Neural cell (in vitro differentiated cells): Measurements from ENCODE around the gene TCTA. TPM values are rescaled to one million over a fixed set of nuclear protein-coding genes. Genes with fewer than 3 reads are reported as not detected.

ENCODE experiments used
- H2AFZ ChIP-seq: fragments of 200-600, 300-800 bp; sonication (generic), shearing (Covaris generic); 2 replicates; pipeline ENCODE4 v1.6.0; 2014; ENCODE audit warnings: low read depth, mild to moderate bottlenecking, antibody characterized with exemption, low read length, moderate library complexity
- H3F3A ChIP-seq: fragments of 200-600 bp; shearing (Covaris generic); 2 replicates; pipeline ENCODE4 v1.6.1; 2016; ENCODE audit warnings: mild to moderate bottlenecking, moderate library complexity, mixed read lengths, antibody characterized with exemption, low read length; ENCODE audit not compliant: insufficient read depth, poor library complexity, severe bottlenecking
- H3K27ac ChIP-seq: fragments of 200-600, 300-800 bp; sonication (generic), shearing (Covaris generic); 2 replicates; pipeline ENCODE4 v1.5.1; 2014; ENCODE audit warnings: mild to moderate bottlenecking, low read length, moderate library complexity
- H3K27me3 ChIP-seq: fragments of 300-800, 200-600 bp; sonication (generic), shearing (Covaris generic); 2 replicates; pipeline ENCODE4 v1.6.0; 2014; ENCODE audit warnings: mild to moderate bottlenecking, low read depth, low read length, moderate library complexity; ENCODE audit not compliant: insufficient read depth
- H3K36me3 ChIP-seq: fragments of 300-800, 200-600 bp; sonication (generic), shearing (Covaris generic); 2 replicates; pipeline ENCODE4 v1.5.1; 2014; ENCODE audit warnings: mild to moderate bottlenecking, antibody characterized with exemption, low read length, moderate library complexity; ENCODE audit not compliant: insufficient read depth
- H3K4me2 ChIP-seq: fragments of 300-800, 200-600 bp; sonication (generic), shearing (Covaris generic); 2 replicates; pipeline ENCODE4 v1.6.0; 2014; ENCODE audit warnings: mild to moderate bottlenecking, low read length
- H3K4me3 ChIP-seq: fragments of 300-800, 200-600 bp; sonication (generic), shearing (Covaris generic); 2 replicates; pipeline ENCODE4 v1.5.1; 2014; ENCODE audit warnings: mild to moderate bottlenecking, low read length, moderate library complexity
- H3K79me2 ChIP-seq: fragments of 200-600 bp; shearing (Covaris generic); replicated peaks from 2 replicates; pipeline ENCODE4 v1.6.0; 2014; ENCODE audit warnings: mild to moderate bottlenecking, low read length, moderate library complexity; ENCODE audit not compliant: insufficient read depth
- H3K9ac ChIP-seq: fragments of 300-800, 200-600 bp; sonication (generic), shearing (Covaris generic); 2 replicates; pipeline ENCODE4 v1.6.1; 2016; ENCODE audit warnings: mild to moderate bottlenecking, low read length, mixed read lengths
- H3K9me2 ChIP-seq: fragments of 200-600 bp; shearing (Covaris generic); 2 replicates; pipeline ENCODE4 v1.6.1; 2016; ENCODE audit warnings: mild to moderate bottlenecking, low read length, mixed read lengths; ENCODE audit not compliant: insufficient read depth
- H3K9me3 ChIP-seq: fragments of 200-600, 300-800 bp; sonication (generic), shearing (Covaris generic); 2 replicates; pipeline ENCODE4 v1.6.1; 2016; ENCODE audit warnings: mild to moderate bottlenecking, mixed run types, low read length, moderate library complexity, mixed read lengths
- H4K20me1 ChIP-seq: fragments of 200-600 bp; shearing (Covaris generic); 2 replicates; pipeline ENCODE4 v1.6.1; 2016; ENCODE audit warnings: mild to moderate bottlenecking, mixed run types; ENCODE audit not compliant: insufficient read depth
- CTCF ChIP-seq: fragments of 450-650 bp; IDR thresholded peaks from 2 replicates; pipeline ENCODE4 v1.5.1; 2014; ENCODE audit warnings: antibody characterized with exemption, mild to moderate bottlenecking, moderate library complexity; ENCODE audit not compliant: poor library complexity, severe bottlenecking
- EP300 ChIP-seq: fragments of 450-650 bp; conservative IDR thresholded peaks from 2 replicates; pipeline ENCODE4 v1.6.1; 2014; ENCODE audit warnings: antibody characterized with exemption, mild to moderate bottlenecking, moderate library complexity; ENCODE audit not compliant: poor library complexity, severe bottlenecking
- EZH2 ChIP-seq: fragments of 200-600, 300-800 bp; shearing (Covaris generic), sonication (generic); IDR thresholded peaks from 2 replicates; pipeline ENCODE4 v1.6.1; 2014; ENCODE audit warnings: antibody characterized with exemption, low read length, borderline replicate concordance, mild to moderate bottlenecking; ENCODE audit not compliant: insufficient read depth, poor library complexity, severe bottlenecking
- MXI1 ChIP-seq: fragments of 450-650 bp; conservative IDR thresholded peaks from 2 replicates; pipeline ENCODE4 v1.6.1; 2014; ENCODE audit warnings: antibody characterized with exemption, mild to moderate bottlenecking; ENCODE audit not compliant: poor library complexity, severe bottlenecking
- POLR2AphosphoS5 ChIP-seq: IDR thresholded peaks from 2 replicates; pipeline ENCODE4 v1.6.1; 2012
- SMC3 ChIP-seq: fragments of 450-650 bp; conservative IDR thresholded peaks from 2 replicates; pipeline ENCODE4 v1.6.1; 2014; ENCODE audit warnings: antibody characterized with exemption, mild to moderate bottlenecking, moderate library complexity; ENCODE audit not compliant: poor library complexity
- polyA plus RNA-seq: library from polyadenylated mRNA; depleted of rRNA; stranded (reverse); fragments of >200 nt; gene quantifications from 2 replicates; pipeline ENCODE4 v1.2.3, GENCODE V29; 2014
- TF ChIP-seq, protein P1 (sequence below): IDR thresholded peaks from 2 replicates; pipeline ENCODE4 v1.6.1; 2012; ENCODE audit warnings: borderline replicate concordance

Gene TCTA
- polyA plus RNA-seq, 1 donor from 2014 or later = 17.1 TPM

DNA sequence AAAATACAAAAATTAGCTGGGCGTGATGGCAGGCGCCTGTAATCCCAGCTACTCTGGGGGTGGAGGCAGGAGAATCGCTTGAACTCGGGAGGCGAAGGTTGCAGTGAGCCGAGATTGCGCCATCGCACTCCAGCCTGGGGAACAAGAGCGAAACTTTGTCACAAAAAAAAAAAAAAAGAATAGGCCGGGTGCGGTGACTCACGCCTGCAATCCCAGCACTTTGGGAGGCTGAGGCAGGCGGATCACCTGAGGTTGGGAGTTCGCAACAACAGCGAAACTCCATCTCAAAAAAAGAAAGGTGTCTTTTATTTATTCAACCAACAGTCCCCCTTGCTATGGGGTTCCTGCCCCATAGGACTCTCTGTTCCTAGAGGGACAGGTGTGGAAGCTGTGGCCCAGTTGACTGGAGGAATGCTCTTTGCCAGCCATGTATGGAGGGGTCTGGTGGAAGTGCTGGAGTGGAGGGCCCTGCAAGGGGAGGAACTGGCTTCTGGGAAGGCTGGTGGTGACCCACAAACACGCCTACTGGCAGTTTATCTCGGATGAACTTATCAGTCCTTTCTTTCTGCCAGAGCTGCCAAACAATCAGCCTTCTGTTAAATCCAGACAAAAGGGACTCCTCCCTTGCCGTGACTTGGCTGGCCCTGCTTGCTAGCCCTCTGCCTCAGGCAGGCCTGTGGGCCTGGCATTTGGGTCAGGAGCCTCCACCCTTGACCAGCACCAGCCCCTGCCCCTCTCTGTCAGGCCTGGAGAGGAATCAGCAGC, 53.2 kb downstream of the TCTA start:
- H3K36me3 ChIP-seq = no peaks in the 10 kb centered on the region
- no peaks in the 10 kb centered on the region for H3F3A ChIP-seq
- no peaks in the 10 kb centered on the region for H3K27me3 ChIP-seq
- no peak overlapping the region for H2AFZ ChIP-seq
- H3K9me3 ChIP-seq = no peaks in the 10 kb centered on the region
- no peak overlapping the region for H3K4me3 ChIP-seq
- H4K20me1 ChIP-seq = no peaks in the 10 kb centered on the region
- no peak overlapping the region for H3K4me2 ChIP-seq
- H3K79me2 ChIP-seq = no peaks in the 10 kb centered on the region
- H3K27ac ChIP-seq = no peak overlapping the region
- TF ChIP-seq EP300 = no peak
- no peak for TF ChIP-seq SMC3
- TF ChIP-seq MXI1 = no peak
- TF ChIP-seq CTCF = no peak
- TF ChIP-seq POLR2AphosphoS5 = no peak
- no peak for TF ChIP-seq EZH2
- TF ChIP-seq, protein P1, sequence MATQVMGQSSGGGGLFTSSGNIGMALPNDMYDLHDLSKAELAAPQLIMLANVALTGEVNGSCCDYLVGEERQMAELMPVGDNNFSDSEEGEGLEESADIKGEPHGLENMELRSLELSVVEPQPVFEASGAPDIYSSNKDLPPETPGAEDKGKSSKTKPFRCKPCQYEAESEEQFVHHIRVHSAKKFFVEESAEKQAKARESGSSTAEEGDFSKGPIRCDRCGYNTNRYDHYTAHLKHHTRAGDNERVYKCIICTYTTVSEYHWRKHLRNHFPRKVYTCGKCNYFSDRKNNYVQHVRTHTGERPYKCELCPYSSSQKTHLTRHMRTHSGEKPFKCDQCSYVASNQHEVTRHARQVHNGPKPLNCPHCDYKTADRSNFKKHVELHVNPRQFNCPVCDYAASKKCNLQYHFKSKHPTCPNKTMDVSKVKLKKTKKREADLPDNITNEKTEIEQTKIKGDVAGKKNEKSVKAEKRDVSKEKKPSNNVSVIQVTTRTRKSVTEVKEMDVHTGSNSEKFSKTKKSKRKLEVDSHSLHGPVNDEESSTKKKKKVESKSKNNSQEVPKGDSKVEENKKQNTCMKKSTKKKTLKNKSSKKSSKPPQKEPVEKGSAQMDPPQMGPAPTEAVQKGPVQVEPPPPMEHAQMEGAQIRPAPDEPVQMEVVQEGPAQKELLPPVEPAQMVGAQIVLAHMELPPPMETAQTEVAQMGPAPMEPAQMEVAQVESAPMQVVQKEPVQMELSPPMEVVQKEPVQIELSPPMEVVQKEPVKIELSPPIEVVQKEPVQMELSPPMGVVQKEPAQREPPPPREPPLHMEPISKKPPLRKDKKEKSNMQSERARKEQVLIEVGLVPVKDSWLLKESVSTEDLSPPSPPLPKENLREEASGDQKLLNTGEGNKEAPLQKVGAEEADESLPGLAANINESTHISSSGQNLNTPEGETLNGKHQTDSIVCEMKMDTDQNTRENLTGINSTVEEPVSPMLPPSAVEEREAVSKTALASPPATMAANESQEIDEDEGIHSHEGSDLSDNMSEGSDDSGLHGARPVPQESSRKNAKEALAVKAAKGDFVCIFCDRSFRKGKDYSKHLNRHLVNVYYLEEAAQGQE = no peak
- H3K9me2 ChIP-seq = no peaks in the 10 kb centered on the region
- H3K9ac ChIP-seq = no peak overlapping the region

Other genes with a start within 250 kb of the TCTA start
- 14.8 and 25.7 TPM in 2 replicates for gene CCDC71, start 246.1 kb upstream of the TCTA start, polyA plus RNA-seq
- 64.2 and 65.1 TPM in 2 replicates for gene KLHDC8B, start 240.8 kb upstream of the TCTA start, polyA plus RNA-seq
- 15.6 and 18.0 TPM in 2 replicates for gene C3orf62, start 135.2 kb upstream of the TCTA start, polyA plus RNA-seq
- 35.5 and 42.7 TPM in 2 replicates for gene USP4, start 72.4 kb upstream of the TCTA start, polyA plus RNA-seq
- gene GPX1, start 54.1 kb upstream of the TCTA start, polyA plus RNA-seq = 106 and 130 TPM in 2 replicates
- 142 and 159 TPM in 2 replicates for gene RHOA, start 447 bp upstream of the TCTA start, polyA plus RNA-seq
- gene AMT, start 10.1 kb downstream of the TCTA start, polyA plus RNA-seq = 5.0 and 6.1 TPM in 2 replicates
- 20.5 and 23.7 TPM in 2 replicates for gene NICN1, start 16.9 kb downstream of the TCTA start, polyA plus RNA-seq
- 14.3 and 16.5 TPM in 2 replicates for gene DAG1, start 57.8 kb downstream of the TCTA start, polyA plus RNA-seq
- gene BSN, start 142.1 kb downstream of the TCTA start, polyA plus RNA-seq = 2.0 and 3.0 TPM in 2 replicates